GM19240 (cell line): ENCODE results near the gene EN2.

ENCODE experiments used
- DNase-seq: peaks from one replicate; pipeline ENCODE4 v3.0.0; 2011; ENCODE audit warnings: low spot score; ENCODE audit not compliant: insufficient read length

The EN2 gene

GRCh38 chr7:155450970-155451801 lies 6.7 kb upstream of the EN2 start:
- DNase-seq = no peak

GRCh38 chr7:155451840-155452239 lies 6.1 kb upstream of the EN2 start:
- DNase-seq = no peak

- DNase-seq = no peak
Observed at GRCh38 chr7:155452505-155453295, 5.2 kb upstream of the EN2 start.

- DNase-seq = no peak
Observed at GRCh38 chr7:155453296-155454182, 4.4 kb upstream of the EN2 start.

- no peak for DNase-seq
Observed at GRCh38 chr7:155454183-155455112, 3.5 kb upstream of the EN2 start.

- DNase-seq = no peak
Observed at GRCh38 chr7:155455132-155455693, 2.7 kb upstream of the EN2 start.

GRCh38 chr7:155455776-155456737 lies 1.9 kb upstream of the EN2 start:
- no peak for DNase-seq

GRCh38 chr7:155456738-155457543 lies 988 bp upstream of the EN2 start:
- DNase-seq = no peak

GRCh38 chr7:155457544-155458110 lies 302 bp upstream of the EN2 start:
- DNase-seq = no peak

- DNase-seq = no peak
Observed at GRCh38 chr7:155458878-155459699, 1.2 kb downstream of the EN2 start.

- DNase-seq = no peak
Observed at GRCh38 chr7:155459700-155460461, 2.0 kb downstream of the EN2 start.

- DNase-seq = no peak
Observed at GRCh38 chr7:155460926-155461613, 3.1 kb downstream of the EN2 start.

- no peak for DNase-seq
Observed at GRCh38 chr7:155461631-155462030, 3.7 kb downstream of the EN2 start.

GRCh38 chr7:155462163-155462735 lies 4.3 kb downstream of the EN2 start:
- no peak for DNase-seq

GRCh38 chr7:155463114-155463811 lies 5.3 kb downstream of the EN2 start:
- DNase-seq = no peak
